Measurements from ENCODE around the gene TIGD4. TPM values are rescaled to one million over a fixed set of nuclear protein-coding genes. Genes with fewer than 3 reads are reported as not detected.

Gene TIGD4
- total and polyA plus RNA-seq, 2 of the 13 experiments (the other 11 are each of a cell fraction or from before 2014, with no cell fraction given), result 0.15 to 0.62 TPM

DNA sequence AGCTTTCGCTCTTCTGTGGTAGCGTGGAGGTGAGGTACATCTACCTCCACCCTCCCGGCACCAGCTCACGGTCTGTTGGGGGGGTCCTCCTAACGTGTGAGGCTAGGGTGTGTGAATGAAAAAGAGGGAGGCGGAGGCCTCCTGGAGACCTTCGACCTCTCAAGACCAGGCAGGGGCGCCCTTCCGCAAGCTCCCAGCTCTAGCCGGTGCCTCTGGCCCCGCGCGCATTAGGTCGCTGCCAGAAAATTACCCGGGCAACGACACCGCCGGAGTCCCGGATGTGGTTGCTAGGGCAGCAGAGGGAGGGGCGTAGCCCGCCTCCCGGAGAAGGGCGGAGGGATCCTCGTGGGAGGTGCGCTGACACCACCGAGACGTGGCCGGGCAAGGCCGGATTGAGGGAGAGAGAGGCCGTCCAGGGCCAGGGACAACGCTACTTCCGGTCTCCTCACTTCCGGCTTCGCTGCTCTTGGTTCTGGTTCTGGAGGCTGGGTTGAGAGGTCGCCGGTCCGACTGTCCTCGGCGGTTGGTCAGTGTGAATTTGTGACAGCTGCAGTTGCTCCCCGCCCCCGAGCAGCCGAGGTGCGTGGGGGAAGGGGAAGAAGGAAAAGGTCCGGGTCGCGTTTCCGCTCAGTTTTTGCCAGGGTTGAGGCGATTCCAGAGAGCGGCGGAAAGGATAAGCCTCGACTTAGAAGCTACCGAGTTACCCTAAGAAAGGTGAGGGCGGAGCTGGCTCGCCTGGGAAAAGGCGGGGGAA is at the start of gene TIGD4, which contains the start of gene ARFIP1 (continued):
- TF ChIP-seq, protein P1, sequence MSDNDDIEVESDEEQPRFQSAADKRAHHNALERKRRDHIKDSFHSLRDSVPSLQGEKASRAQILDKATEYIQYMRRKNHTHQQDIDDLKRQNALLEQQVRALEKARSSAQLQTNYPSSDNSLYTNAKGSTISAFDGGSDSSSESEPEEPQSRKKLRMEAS (IDR thresholded peaks at IDR 0.05), result peak; percentile 57
- TF ChIP-seq RARG (CRISPR knock-in tag; IDR thresholded peaks at IDR 0.05; ENCODE audit: low read depth) (no peak), ZSCAN9 (CRISPR knock-in tag; IDR thresholded peaks at IDR 0.05; ENCODE audit: borderline replicate concordance) (peak; percentile 23), ZNF766 (CRISPR knock-in tag; IDR thresholded peaks at IDR 0.05; ENCODE audit: borderline replicate concordance) (no peak), KMT2B (CRISPR knock-in tag; IDR thresholded peaks at IDR 0.05) (peak; percentile 97), ZNF609 (CRISPR knock-in tag; IDR thresholded peaks at IDR 0.05; ENCODE audit: borderline replicate concordance) (no peak; the same call in 1 of the 2 replicates), ZNF430 (CRISPR knock-in tag; IDR thresholded peaks at IDR 0.05) (peak; percentile 85), MTF1 (CRISPR knock-in tag; IDR thresholded peaks at IDR 0.05) (no peak), POLR2AphosphoS5 (IDR thresholded peaks at IDR 0.05; ENCODE audit: low read depth, low read length) (peak; percentile 83), ZNF138 (CRISPR knock-in tag; IDR thresholded peaks at IDR 0.05; ENCODE audit: low read depth) (0 out of 2 replicates have a peak, but pooled peaks have one; percentile 15), SIN3A (IDR thresholded peaks at IDR 0.05; ENCODE audit: borderline replicate concordance, low read depth, low read length) (peak; percentile 84; the same call in 1 of the 2 replicates), ARID4A (CRISPR knock-in tag; IDR thresholded peaks at IDR 0.05; ENCODE audit: borderline replicate concordance) (peak; percentile 96), MED13 (CRISPR knock-in tag; IDR thresholded peaks at IDR 0.05) (0 out of 2 replicates have a peak, but pooled peaks have one; percentile 2), ZNF782 (CRISPR knock-in tag; IDR thresholded peaks at IDR 0.05; ENCODE audit: borderline replicate concordance) (no peak; the same call in 1 of the 2 replicates), ZNF546 (CRISPR knock-in tag; conservative IDR thresholded peaks at IDR 0.05) (0 out of 2 replicates have a peak, but pooled peaks have one; percentile 43), SMAD9 (CRISPR knock-in tag; IDR thresholded peaks at IDR 0.05) (no peak), NR2F6 (IDR thresholded peaks at IDR 0.05) (peak; percentile 71), NR2F6 (CRISPR knock-in tag; IDR thresholded peaks at IDR 0.05) (peak; percentile 51), ZNF234 (CRISPR knock-in tag; conservative IDR thresholded peaks at IDR 0.05) (no peak)
- TF ChIP-seq, protein P2, sequence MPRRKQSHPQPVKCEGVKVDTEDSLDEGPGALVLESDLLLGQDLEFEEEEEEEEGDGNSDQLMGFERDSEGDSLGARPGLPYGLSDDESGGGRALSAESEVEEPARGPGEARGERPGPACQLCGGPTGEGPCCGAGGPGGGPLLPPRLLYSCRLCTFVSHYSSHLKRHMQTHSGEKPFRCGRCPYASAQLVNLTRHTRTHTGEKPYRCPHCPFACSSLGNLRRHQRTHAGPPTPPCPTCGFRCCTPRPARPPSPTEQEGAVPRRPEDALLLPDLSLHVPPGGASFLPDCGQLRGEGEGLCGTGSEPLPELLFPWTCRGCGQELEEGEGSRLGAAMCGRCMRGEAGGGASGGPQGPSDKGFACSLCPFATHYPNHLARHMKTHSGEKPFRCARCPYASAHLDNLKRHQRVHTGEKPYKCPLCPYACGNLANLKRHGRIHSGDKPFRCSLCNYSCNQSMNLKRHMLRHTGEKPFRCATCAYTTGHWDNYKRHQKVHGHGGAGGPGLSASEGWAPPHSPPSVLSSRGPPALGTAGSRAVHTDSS (CRISPR knock-in tag; conservative IDR thresholded peaks at IDR 0.05), result no peak
